A673 (cell line): Measurements from ENCODE around the gene TSPO. TPM values are rescaled to one million over a fixed set of nuclear protein-coding genes. Genes with fewer than 3 reads are reported as not detected.
"Not testable (repeated sequence)": the region's sequence is repeated elsewhere in the genome, so short reads cannot be mapped to it uniquely, and the experiment has no call there.

Experiments
- Bru-seq: library from RNA; stranded (reverse); fragments of 400-500 nt; gene quantifications from one replicate; lab custom pipeline; 2021; lab: Mats Ljungman, UMichigan
- BruChase-seq, 2 experiments: library from RNA; stranded (reverse); fragments of 400-500 nt; gene quantifications; one replicate each; lab custom pipeline; 2021; lab: Mats Ljungman, UMichigan
- BruUV-seq: library from RNA; stranded (reverse); fragments of 400-500 nt; replicated peaks from 2 replicates; lab custom pipeline; 2021; lab: Mats Ljungman, UMichigan
- CTCF ChIA-PET: fragments of 300-600 bp; sonication (Branson Sonifier 250); formaldehyde crosslinking; loops from one replicate; lab custom pipeline; 2022; ENCODE audit warnings: antibody characterized with exemption; lab: Charles Lee
- POLR2A ChIA-PET: fragments of 300-600 bp; sonication (Branson Sonifier 250); formaldehyde crosslinking; loops from one replicate; lab custom pipeline; 2022; ENCODE audit warnings: antibody characterized with exemption; ENCODE audit not compliant: low non-redundant PET; lab: Charles Lee
- DNase-seq: peaks from one replicate; pipeline ENCODE4 v3.0.0-alpha.2; 2015; ENCODE audit warnings: low spot score
- H3K27ac ChIP-seq: fragments of 200-600 bp; sonication (generic); 2 replicates; pipeline ENCODE4 v1.5.1; 2016; ENCODE audit warnings: mixed run types, low read depth, mild to moderate bottlenecking, mixed read lengths, antibody characterized with exemption, low read length; ENCODE audit not compliant: poor library complexity, severe bottlenecking
- H3K27me3 ChIP-seq: fragments of 200-600 bp; sonication (generic); replicated peaks from 2 replicates; pipeline ENCODE4 v1.6.1; 2017; ENCODE audit warnings: mixed run types, low read depth, mild to moderate bottlenecking, mixed read lengths, antibody characterized with exemption, low read length; ENCODE audit not compliant: insufficient read depth, poor library complexity
- H3K36me3 ChIP-seq: fragments of 200-600 bp; sonication (generic); 2 replicates; pipeline ENCODE4 v1.6.1; 2016; ENCODE audit warnings: mixed run types, mild to moderate bottlenecking, mixed read lengths, antibody characterized with exemption, low read length; ENCODE audit not compliant: insufficient read depth, poor library complexity, severe bottlenecking
- H3K4me1 ChIP-seq: fragments of 200-600 bp; sonication (generic); 2 replicates; pipeline ENCODE4 v1.6.1; 2017; ENCODE audit warnings: mixed run types, mild to moderate bottlenecking, mixed read lengths, antibody characterized with exemption, low read length; ENCODE audit not compliant: insufficient read depth, poor library complexity, severe bottlenecking
- H3K4me3 ChIP-seq: fragments of 200-600 bp; sonication (generic); 2 replicates; pipeline ENCODE4 v1.5.1; 2016; ENCODE audit warnings: low read depth, mixed run types, mild to moderate bottlenecking, mixed read lengths, low read length; ENCODE audit not compliant: poor library complexity, severe bottlenecking
- H3K9me3 ChIP-seq: fragments of 200-600 bp; sonication (generic); 2 replicates; pipeline ENCODE4 v1.6.1; 2016; ENCODE audit warnings: mixed run types, low read depth, mild to moderate bottlenecking, mixed read lengths, antibody characterized with exemption, low read length; ENCODE audit not compliant: poor library complexity, severe bottlenecking
- CTCF ChIP-seq: fragments of 300-800, 200-600 bp; sonication (generic); conservative IDR thresholded peaks from 2 replicates; pipeline ENCODE4 v1.5.1; 2017; ENCODE audit warnings: low read depth, mild to moderate bottlenecking, antibody characterized with exemption, low read length, moderate library complexity, mixed read lengths
- EZH2 ChIP-seq: fragments of 200-600 bp; sonication (generic); IDR thresholded peaks from 2 replicates; pipeline ENCODE4 v1.6.1; 2017; ENCODE audit warnings: borderline replicate concordance, low read depth, mild to moderate bottlenecking, mixed read lengths, antibody characterized with exemption, low read length; ENCODE audit not compliant: poor library complexity, severe bottlenecking
- intact Hi-C: fragments of 100-400 bp; cut with micrococcal nuclease; formaldehyde crosslinking; loops from one replicate; pipeline ENCODE4 v1.10.0; 2022; ENCODE audit not compliant: unreplicated experiment
- long read RNA-seq: library from polyadenylated mRNA; stranded (forward); transcript quantifications from one replicate; pipeline ENCODE4 v2.0.0, GENCODE V29; 2022
- total RNA-seq: library from RNA; stranded (reverse); gene quantifications from 2 replicates; pipeline ENCODE4 v1.2.3, GENCODE V29; 2021

The TSPO gene
- total RNA-seq (105 and 127 TPM in 2 replicates), Bru-seq, nascent RNA (percentile 62 among the genes with signal in this experiment), BruChase-seq, experiment 1, labeled RNA remaining after a 2-hour chase (percentile 69 among the genes with signal in this experiment), BruChase-seq, experiment 2, labeled RNA remaining after a 6-hour chase (percentile 69 among the genes with signal in this experiment)
- long read RNA-seq, transcript TSPO-206 (3 exons, 636 nt), result minor isoform, 16 of 267 reads
- long read RNA-seq, transcript TSPO-202 (4 exons, 881 nt), result major isoform, 226 of 267 reads
- long read RNA-seq, partial matches to known transcripts, result 10 of 267 reads
- long read RNA-seq, other reads (novel, unspliced or antisense), result 11 of 267 reads

- intact Hi-C loops, result no loop called here
- H3K4me1 ChIP-seq, result no peaks in the 10 kb centered on the region
- ChIA-PET CTCF (no interaction called here), POLR2A (interaction anchor here (0.6 kb wide), 1 partner anchor 299 kb away, joined by 5 read pairs; no protein-coding TSS in a partner anchor)
- H3K9me3 ChIP-seq, result no peaks in the 10 kb centered on the region
- no TSS peak for BruUV-seq
- DNase-seq, result peak; percentile 75
- H3K4me3 ChIP-seq, result peak within 1 kb of the TSS; percentile 69
- no peaks in the 10 kb centered on the region for H3K27me3 ChIP-seq
- TF ChIP-seq CTCF (no peak), EZH2 (no peak)
- H3K27ac ChIP-seq, result peak within 1 kb of the TSS; percentile 70
- H3K36me3 ChIP-seq, result no peaks in the 10 kb centered on the region
Measured at GRCh38 chr22:43151251-43152002, at the start of gene TSPO. Gene TSPO (plus strand): TSS chr22:43151559. CDS start chr22:43159239, 7,680 bp downstream.

- BruUV-seq, H3K27ac ChIP-seq, DNase-seq, H3K4me1 ChIP-seq, H3K27me3 ChIP-seq, intact Hi-C loops, H3K4me3 ChIP-seq, H3K9me3 ChIP-seq, POLR2A ChIA-PET, H3K36me3 ChIP-seq: not testable (repeated sequence)
- CTCF ChIA-PET, result interaction anchor here (1.1 kb wide), 1 partner anchor 14 kb away, joined by 3 read pairs; no protein-coding TSS in a partner anchor
Measured at GRCh38 chr22:43104056-43104625, 47.2 kb upstream of the TSPO start.

- intact Hi-C loops, result not testable (repeated sequence)
Measured at GRCh38 chr22:43104950-43105349, 46.4 kb upstream of the TSPO start.

GRCh38 chr22:43106302-43106701 lies 45.1 kb upstream of the TSPO start:
- DNase-seq, result no peak
- Histone ChIP-seq H3K9me3 (no peaks in the 10 kb centered on the region), H3K27ac (no peak overlapping the region), H3K27me3 (peaks cover 6% of the 10 kb centered on the region), H3K4me3 (no peak overlapping the region), H3K4me1 (no peaks in the 10 kb centered on the region), H3K36me3 (no peaks in the 10 kb centered on the region)
- TF ChIP-seq EZH2, result no peak
- no peak for TF ChIP-seq CTCF
- no TSS peak for BruUV-seq
- intact Hi-C loops, result no loop called here
- ChIA-PET CTCF (no interaction called here), POLR2A (interaction anchor here (0.7 kb wide), 1 partner anchor 172 kb away, joined by 12 read pairs; no protein-coding TSS in a partner anchor)

More at GRCh38 chr22:43104950-43105349, 46.4 kb upstream of the TSPO start:
- CTCF ChIA-PET, result interaction anchor here (1.1 kb wide), 1 partner anchor 15 kb away, joined by 3 read pairs; no protein-coding TSS in a partner anchor
- BruUV-seq, H3K4me3 ChIP-seq, H3K27me3 ChIP-seq, H3K27ac ChIP-seq, POLR2A ChIA-PET, H3K4me1 ChIP-seq, H3K9me3 ChIP-seq, DNase-seq, H3K36me3 ChIP-seq: not testable (repeated sequence)
